SK-N-SH (cell line): ENCODE measurements around the gene RAB3B. TPM values are rescaled to one million over a fixed set of nuclear protein-coding genes. Genes with fewer than 3 reads are reported as not detected.

Experiments used
- CTCF ChIA-PET: fragments of 300-600, 350-600 bp; formaldehyde crosslinking; extraction: SDS; loops from one replicate; lab custom pipeline; 2021; lab: Yijun Ruan, JAX
- POLR2A ChIA-PET: fragments of 350-600 bp; sonication (Branson Sonifier 250); formaldehyde crosslinking; extraction: SDS; loops from one replicate; lab custom pipeline; 2020; ENCODE audit warnings: antibody characterized with exemption, inconsistent platforms; lab: Yijun Ruan, JAX
- DNase-seq: peaks from one replicate; pipeline ENCODE4 v3.0.0; 2012
- H2AFZ ChIP-seq: fragments of 200-600 bp; sonication (generic); 2 replicates; pipeline ENCODE4 v1.8.1; 2016; ENCODE audit warnings: antibody characterized with exemption, mild to moderate bottlenecking, low read depth
- H3F3A ChIP-seq: fragments of 200-600 bp; sonication (generic); replicated peaks from 2 replicates; pipeline ENCODE3; 2016; ENCODE audit warnings: antibody characterized with exemption, mild to moderate bottlenecking; ENCODE audit not compliant: insufficient read depth
- H3K27ac ChIP-seq, 2 experiments: fragments of 200-500 bp in 1 of 2; fragments of 200-600 bp in 1 of 2; sonication (Bioruptor generic) in 1 of 2; sonication (generic), shearing (Covaris generic) in 1 of 2; 2 replicates each; pipeline versions ENCODE4 v1.5.1 to v1.6.1; 2014 to 2016; ENCODE audit warnings: low read depth in 2 of 2, inconsistent platforms in 1 of 2, low read length in 1 of 2, mild to moderate bottlenecking in 1 of 2, mixed read lengths in 1 of 2
- H3K27me3 ChIP-seq: fragments of 200-600 bp; sonication (generic), shearing (Covaris generic); 2 replicates; pipeline ENCODE4 v1.6.1; 2016; ENCODE audit warnings: mixed run types; ENCODE audit not compliant: insufficient read depth
- H3K36me3 ChIP-seq, 2 experiments: fragments of 200-500 bp in 1 of 2; fragments of 200-600 bp in 1 of 2; sonication (Bioruptor generic) in 1 of 2; sonication (generic) in 1 of 2; replicated peaks in 1 of 2; 2 replicates each; pipeline versions ENCODE3 to v1.5.1; 2014 to 2016; ENCODE audit warnings: low read length in 1 of 2, mild to moderate bottlenecking in 1 of 2; ENCODE audit not compliant: insufficient read depth in 2 of 2, control insufficient read depth in 1 of 2
- H3K4me1 ChIP-seq, 2 experiments: fragments of 200-500 bp in 1 of 2; fragments of 200-600 bp in 1 of 2; sonication (Bioruptor generic) in 1 of 2; sonication (generic), shearing (Covaris generic) in 1 of 2; 2 replicates each; pipeline versions ENCODE4 v1.5.1 to v1.6.1; 2014 to 2016; ENCODE audit warnings: low read depth in 1 of 2, low read length in 1 of 2, mixed run types in 1 of 2; ENCODE audit not compliant: insufficient read depth in 2 of 2, control insufficient read depth in 1 of 2
- H3K4me2 ChIP-seq: fragments of 200-600 bp; sonication (generic), shearing (Covaris generic); 2 replicates; pipeline ENCODE4 v1.6.1; 2017; ENCODE audit warnings: mixed run types
- H3K4me3 ChIP-seq, 2 experiments: fragments of 200-500 bp in 1 of 2; fragments of 200-600 bp in 1 of 2; sonication (Bioruptor generic) in 1 of 2; sonication (generic), shearing (Covaris generic) in 1 of 2; 2 replicates each; pipeline versions ENCODE4 v1.5.1 to v1.8.1; 2014 to 2016; ENCODE audit warnings: low read depth in 2 of 2, inconsistent platforms in 1 of 2, low read length in 1 of 2, mild to moderate bottlenecking in 1 of 2, mixed read lengths in 1 of 2, moderate library complexity in 1 of 2
- H3K79me2 ChIP-seq: fragments of 200-600 bp; sonication (generic); 2 replicates; pipeline ENCODE4 v1.8.1; 2017; ENCODE audit warnings: mild to moderate bottlenecking; ENCODE audit not compliant: insufficient read depth
- H3K9ac ChIP-seq: fragments of 200-600 bp; sonication (generic); 2 replicates; pipeline ENCODE4 v1.6.1; 2017; ENCODE audit warnings: mixed run types
- H3K9me2 ChIP-seq: fragments of 200-600 bp; sonication (generic); 2 replicates; pipeline ENCODE4 v1.6.1; 2017; ENCODE audit warnings: mixed run types
- H3K9me3 ChIP-seq: fragments of 200-600 bp; sonication (generic); 2 replicates; pipeline ENCODE4 v1.6.1; 2017; ENCODE audit warnings: mixed run types, mild to moderate bottlenecking, moderate library complexity
- H4K20me1 ChIP-seq: fragments of 200-600 bp; sonication (generic); 2 replicates; pipeline ENCODE4 v1.6.1; 2017; ENCODE audit warnings: mild to moderate bottlenecking, mixed run types; ENCODE audit not compliant: insufficient read depth
- CHD2 ChIP-seq: fragments of 150-350 bp; IDR thresholded peaks from 2 replicates; pipeline ENCODE4 v1.6.1; 2018; ENCODE audit warnings: low read length; ENCODE audit not compliant: partially characterized antibody
- EP300 ChIP-seq, 2 experiments: IDR thresholded peaks; 2 replicates each; pipeline versions ENCODE4 v1.4.0 to v1.6.1; 2012; ENCODE audit warnings: borderline replicate concordance in 1 of 2, low read depth in 1 of 2, low read length in 1 of 2
- EZH2phosphoT487 ChIP-seq: fragments of 200-600 bp; sonication (generic); IDR thresholded peaks from 2 replicates; pipeline ENCODE4 v1.6.1; 2017; ENCODE audit warnings: low read depth, mixed run types, mild to moderate bottlenecking, antibody characterized with exemption, moderate library complexity, borderline replicate concordance
- FOXJ3 ChIP-seq: sonication (generic); formaldehyde crosslinking; IDR thresholded peaks from 2 replicates; pipeline ENCODE4 v1.5.1; 2020; ENCODE audit warnings: mild to moderate bottlenecking, missing genetic modification reagents
- FOXM1 ChIP-seq: IDR thresholded peaks from 2 replicates; pipeline ENCODE4 v1.4.0; 2012; ENCODE audit warnings: low read depth, mild to moderate bottlenecking
- GABPA ChIP-seq: IDR thresholded peaks from 2 replicates; pipeline ENCODE4 v1.4.0; 2012; ENCODE audit warnings: low read depth, mild to moderate bottlenecking
- GATA2 ChIP-seq: sonication (generic); formaldehyde crosslinking; IDR thresholded peaks from 2 replicates; pipeline ENCODE4 v1.5.0; 2020; ENCODE audit warnings: mild to moderate bottlenecking, missing genetic modification reagents
- JUND ChIP-seq: IDR thresholded peaks from 2 replicates; pipeline ENCODE4 v1.4.0; 2012
- MEF2A ChIP-seq: IDR thresholded peaks from 2 replicates; pipeline ENCODE4 v1.4.0; 2012; ENCODE audit warnings: low read depth, borderline replicate concordance
- NFIC ChIP-seq: IDR thresholded peaks from 2 replicates; pipeline ENCODE4 v1.4.0; 2012; ENCODE audit warnings: borderline replicate concordance
- NRF1 ChIP-seq: IDR thresholded peaks from 2 replicates; pipeline ENCODE4 v1.6.1; 2012; ENCODE audit warnings: low read depth, mild to moderate bottlenecking, low read length
- POLR2AphosphoS5 ChIP-seq: IDR thresholded peaks from 2 replicates; pipeline ENCODE4 v1.6.1; 2012; ENCODE audit warnings: low read depth, low read length
- RAD21 ChIP-seq: IDR thresholded peaks from 2 replicates; pipeline ENCODE4 v1.6.1; 2012; ENCODE audit warnings: mild to moderate bottlenecking, low read length
- RXRA ChIP-seq: IDR thresholded peaks from 2 replicates; pipeline ENCODE4 v1.4.0; 2012; ENCODE audit warnings: low read depth, mild to moderate bottlenecking, borderline replicate concordance
- SIN3A ChIP-seq: IDR thresholded peaks from 2 replicates; pipeline ENCODE4 v1.6.1; 2012; ENCODE audit warnings: low read depth, mild to moderate bottlenecking, low read length, moderate library complexity, borderline replicate concordance
- TCF12 ChIP-seq: IDR thresholded peaks from 2 replicates; pipeline ENCODE4 v1.4.0; 2012
- TEAD4 ChIP-seq: IDR thresholded peaks from 2 replicates; pipeline ENCODE4 v1.4.0; 2012; ENCODE audit warnings: mild to moderate bottlenecking, borderline replicate concordance; ENCODE audit not compliant: insufficient read depth
- YY1 ChIP-seq: IDR thresholded peaks from 2 replicates; pipeline ENCODE4 v1.4.0; 2012; ENCODE audit warnings: low read depth, mild to moderate bottlenecking
- polyA plus RNA-seq, 3 experiments: library from polyadenylated mRNA; depleted of rRNA; stranded (reverse); fragments of >200 nt; gene quantifications; 2 replicates each; pipeline ENCODE4 v1.2.3, GENCODE V29; 2012
- TF ChIP-seq, protein P1 (sequence below): fragments of 150-350 bp; IDR thresholded peaks from 2 replicates; pipeline ENCODE4 v1.6.1; 2016; ENCODE audit warnings: mild to moderate bottlenecking, low read depth, low read length
- TF ChIP-seq, protein P2 (sequence below): fragments of 200-600 bp; sonication (generic); IDR thresholded peaks from 2 replicates; pipeline ENCODE4 v1.6.1; 2017; ENCODE audit warnings: antibody characterized with exemption, mild to moderate bottlenecking, moderate library complexity
- TF ChIP-seq, protein P3 (sequence below): IDR thresholded peaks from 2 replicates; pipeline ENCODE4 v1.4.0; 2012; ENCODE audit warnings: low read depth, borderline replicate concordance
- TF ChIP-seq, protein P4 (sequence below): IDR thresholded peaks from 2 replicates; pipeline ENCODE4 v1.4.0; 2012; ENCODE audit warnings: low read depth, borderline replicate concordance

RAB3B gene
- polyA plus RNA-seq, 1 of the 3 experiments (the other 2 are of a cell fraction): 10.2 TPM

DNA sequence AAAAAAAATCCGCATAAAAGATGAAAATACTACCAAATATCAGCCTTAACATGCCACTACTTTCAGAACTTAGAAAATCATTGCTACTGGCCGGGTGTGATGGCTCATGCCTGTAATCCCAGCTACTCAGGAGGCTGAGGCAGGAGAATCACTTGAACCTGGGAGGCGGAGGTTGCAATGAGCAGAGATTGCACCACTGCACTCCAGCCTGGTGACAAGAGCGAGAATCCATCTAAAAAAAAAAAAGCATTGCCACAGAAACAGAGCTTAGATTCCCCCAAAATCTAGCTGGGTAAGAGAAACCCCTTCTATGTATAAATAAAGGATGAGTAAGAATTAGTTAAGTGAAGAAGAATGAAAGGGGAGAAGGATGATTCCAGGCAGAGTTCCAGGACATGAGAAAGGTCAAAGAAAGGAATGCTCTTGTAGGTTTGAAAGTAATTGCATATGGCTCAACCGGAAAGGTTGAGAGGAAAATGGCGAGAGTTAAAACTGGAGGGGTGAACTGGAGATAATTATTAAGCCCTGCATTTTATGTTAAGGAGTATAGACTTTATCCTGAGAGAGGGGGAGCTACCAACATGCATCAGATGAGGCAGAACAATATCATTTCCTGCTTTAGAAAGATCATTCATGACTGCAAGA lies 92.3 kb downstream of the RAB3B start (continued):
- TF ChIP-seq RXRA: peak; percentile 82; the same call in 1 of the 2 replicates
- no peak; the same call in 1 of the 2 replicates for TF ChIP-seq GABPA
- 0 out of 2 replicates have a peak, but pooled peaks have one; percentile 52 for TF ChIP-seq FOXM1

DNA sequence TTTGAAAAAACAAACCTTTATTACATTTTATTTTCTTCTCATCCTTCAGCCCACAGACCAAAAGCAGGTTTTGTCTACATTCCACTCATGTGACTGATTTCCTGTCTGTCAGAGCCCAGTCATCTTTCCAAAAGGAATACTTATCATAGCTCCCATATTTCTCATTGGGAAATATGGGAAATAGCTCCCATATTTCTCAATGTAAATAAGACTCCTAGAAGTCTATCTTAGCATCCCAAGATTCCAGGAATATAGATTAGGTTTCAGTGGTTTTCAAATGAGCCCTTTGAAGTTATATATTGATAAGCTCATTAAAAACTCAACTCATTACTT lies 92.8 kb downstream of the RAB3B start:
- Histone ChIP-seq H3K4me1 (peaks cover 6 to 28% of the 10 kb centered on the region in 2 experiments; a peak in 3 of 4 replicates), H3K4me3 (peak overlapping the region in 1 of 2 experiments; percentile 46; a peak in 2 of 4 replicates), H3K9me2 (no peaks in the 10 kb centered on the region), H2AFZ (0 out of 2 replicates have a peak overlapping the region, but pooled peaks have one; percentile 14), H3F3A (peaks cover 32% of the 10 kb centered on the region), H3K9me3 (no peaks in the 10 kb centered on the region), H3K79me2 (no peaks in the 10 kb centered on the region), H4K20me1 (no peaks in the 10 kb centered on the region), H3K4me2 (peak overlapping the region; percentile 84), H3K36me3 (no peaks in the 10 kb centered on the region), H3K9ac (peak overlapping the region; percentile 89), H3K27me3 (no peaks in the 10 kb centered on the region), H3K27ac (peak overlapping the region; percentile 52 to 99; a peak in 3 of 4 replicates)
- DNase-seq: no peak
- ChIA-PET CTCF (interaction anchor here (0.7 to 5.5 kb wide), 27 partner anchors 8 to 1322 kb away, joined by 3 to 117 read pairs (median 6); partner anchors contain the start of genes KTI12 and RAB3B), POLR2A (interaction anchor here (0.9 to 1.0 kb wide), 2 partner anchors 19 to 103 kb away, joined by 3 read pairs; partner anchors contain the start of gene NRDC)
- TF ChIP-seq TEAD4 (peak; percentile 96), RAD21 (no peak), FOXJ3 (CRISPR knock-in tag) (no peak), SIN3A (no peak), RXRA (peak; percentile 61; the same call in 1 of the 2 replicates), NFIC (peak; percentile 82), FOXM1 (peak; percentile 74; the same call in 1 of the 2 replicates), EZH2phosphoT487 (no peak), NRF1 (no peak), CHD2 (no peak), JUND (peak; percentile 92), MEF2A (peak; percentile 73; the same call in 1 of the 2 replicates), YY1 (no peak), POLR2AphosphoS5 (peak; percentile 87), EP300 (IDR thresholded peaks at IDR 0.05; ENCODE audit: borderline replicate concordance in 1 of 2, low read depth in 1 of 2, low read length in 1 of 2) (peak in 1 of 2 experiments; percentile 95; a peak in 2 of 4 replicates), TCF12 (peak; percentile 92), GATA2 (CRISPR knock-in tag) (no peak)
- TF ChIP-seq, protein P1, sequence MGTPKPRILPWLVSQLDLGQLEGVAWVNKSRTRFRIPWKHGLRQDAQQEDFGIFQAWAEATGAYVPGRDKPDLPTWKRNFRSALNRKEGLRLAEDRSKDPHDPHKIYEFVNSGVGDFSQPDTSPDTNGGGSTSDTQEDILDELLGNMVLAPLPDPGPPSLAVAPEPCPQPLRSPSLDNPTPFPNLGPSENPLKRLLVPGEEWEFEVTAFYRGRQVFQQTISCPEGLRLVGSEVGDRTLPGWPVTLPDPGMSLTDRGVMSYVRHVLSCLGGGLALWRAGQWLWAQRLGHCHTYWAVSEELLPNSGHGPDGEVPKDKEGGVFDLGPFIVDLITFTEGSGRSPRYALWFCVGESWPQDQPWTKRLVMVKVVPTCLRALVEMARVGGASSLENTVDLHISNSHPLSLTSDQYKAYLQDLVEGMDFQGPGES: no peak
- TF ChIP-seq, protein P2, sequence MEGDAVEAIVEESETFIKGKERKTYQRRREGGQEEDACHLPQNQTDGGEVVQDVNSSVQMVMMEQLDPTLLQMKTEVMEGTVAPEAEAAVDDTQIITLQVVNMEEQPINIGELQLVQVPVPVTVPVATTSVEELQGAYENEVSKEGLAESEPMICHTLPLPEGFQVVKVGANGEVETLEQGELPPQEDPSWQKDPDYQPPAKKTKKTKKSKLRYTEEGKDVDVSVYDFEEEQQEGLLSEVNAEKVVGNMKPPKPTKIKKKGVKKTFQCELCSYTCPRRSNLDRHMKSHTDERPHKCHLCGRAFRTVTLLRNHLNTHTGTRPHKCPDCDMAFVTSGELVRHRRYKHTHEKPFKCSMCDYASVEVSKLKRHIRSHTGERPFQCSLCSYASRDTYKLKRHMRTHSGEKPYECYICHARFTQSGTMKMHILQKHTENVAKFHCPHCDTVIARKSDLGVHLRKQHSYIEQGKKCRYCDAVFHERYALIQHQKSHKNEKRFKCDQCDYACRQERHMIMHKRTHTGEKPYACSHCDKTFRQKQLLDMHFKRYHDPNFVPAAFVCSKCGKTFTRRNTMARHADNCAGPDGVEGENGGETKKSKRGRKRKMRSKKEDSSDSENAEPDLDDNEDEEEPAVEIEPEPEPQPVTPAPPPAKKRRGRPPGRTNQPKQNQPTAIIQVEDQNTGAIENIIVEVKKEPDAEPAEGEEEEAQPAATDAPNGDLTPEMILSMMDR: no peak
- TF ChIP-seq, protein P3, sequence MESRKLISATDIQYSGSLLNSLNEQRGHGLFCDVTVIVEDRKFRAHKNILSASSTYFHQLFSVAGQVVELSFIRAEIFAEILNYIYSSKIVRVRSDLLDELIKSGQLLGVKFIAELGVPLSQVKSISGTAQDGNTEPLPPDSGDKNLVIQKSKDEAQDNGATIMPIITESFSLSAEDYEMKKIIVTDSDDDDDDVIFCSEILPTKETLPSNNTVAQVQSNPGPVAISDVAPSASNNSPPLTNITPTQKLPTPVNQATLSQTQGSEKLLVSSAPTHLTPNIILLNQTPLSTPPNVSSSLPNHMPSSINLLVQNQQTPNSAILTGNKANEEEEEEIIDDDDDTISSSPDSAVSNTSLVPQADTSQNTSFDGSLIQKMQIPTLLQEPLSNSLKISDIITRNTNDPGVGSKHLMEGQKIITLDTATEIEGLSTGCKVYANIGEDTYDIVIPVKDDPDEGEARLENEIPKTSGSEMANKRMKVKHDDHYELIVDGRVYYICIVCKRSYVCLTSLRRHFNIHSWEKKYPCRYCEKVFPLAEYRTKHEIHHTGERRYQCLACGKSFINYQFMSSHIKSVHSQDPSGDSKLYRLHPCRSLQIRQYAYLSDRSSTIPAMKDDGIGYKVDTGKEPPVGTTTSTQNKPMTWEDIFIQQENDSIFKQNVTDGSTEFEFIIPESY: peak; percentile 58; the same call in 1 of the 2 replicates
- TF ChIP-seq, protein P4, sequence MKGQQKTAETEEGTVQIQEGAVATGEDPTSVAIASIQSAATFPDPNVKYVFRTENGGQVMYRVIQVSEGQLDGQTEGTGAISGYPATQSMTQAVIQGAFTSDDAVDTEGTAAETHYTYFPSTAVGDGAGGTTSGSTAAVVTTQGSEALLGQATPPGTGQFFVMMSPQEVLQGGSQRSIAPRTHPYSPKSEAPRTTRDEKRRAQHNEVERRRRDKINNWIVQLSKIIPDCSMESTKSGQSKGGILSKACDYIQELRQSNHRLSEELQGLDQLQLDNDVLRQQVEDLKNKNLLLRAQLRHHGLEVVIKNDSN: 0 out of 2 replicates have a peak, but pooled peaks have one; percentile 40
